T-helper 2 cell treated with Interferon-gamma antibody and Interleukin-4, amounts not matched to agents 5 μg/mL and 100 μg/mL, for 36 hours (primary cell): Measurements from ENCODE around the gene ISYNA1.

ENCODE experiments used
- DNase-seq: peaks from one replicate; pipeline ENCODE4 v3.0.0; 2021; ENCODE audit warnings: low spot score
- H3K27ac Mint-ChIP-seq: one replicate; pipeline ENCODE4 v1.8.0; 2021; ENCODE audit warnings: mild to moderate bottlenecking, mixed read lengths
- H3K27me3 Mint-ChIP-seq: one replicate; pipeline ENCODE4 v1.8.0; 2021; ENCODE audit warnings: low read depth, mixed read lengths
- H3K36me3 Mint-ChIP-seq: one replicate; pipeline ENCODE4 v1.8.0; 2021; ENCODE audit warnings: low read depth, mixed read lengths
- H3K4me1 Mint-ChIP-seq: one replicate; pipeline ENCODE4 v1.8.0; 2021; ENCODE audit warnings: low read depth, mixed read lengths
- H3K4me3 Mint-ChIP-seq: one replicate; pipeline ENCODE4 v1.8.0; 2022; ENCODE audit warnings: mild to moderate bottlenecking, moderate library complexity, mixed read lengths
- H3K9me3 Mint-ChIP-seq: one replicate; pipeline ENCODE4 v1.8.0; 2021; ENCODE audit warnings: mixed read lengths

The ISYNA1 gene

DNA sequence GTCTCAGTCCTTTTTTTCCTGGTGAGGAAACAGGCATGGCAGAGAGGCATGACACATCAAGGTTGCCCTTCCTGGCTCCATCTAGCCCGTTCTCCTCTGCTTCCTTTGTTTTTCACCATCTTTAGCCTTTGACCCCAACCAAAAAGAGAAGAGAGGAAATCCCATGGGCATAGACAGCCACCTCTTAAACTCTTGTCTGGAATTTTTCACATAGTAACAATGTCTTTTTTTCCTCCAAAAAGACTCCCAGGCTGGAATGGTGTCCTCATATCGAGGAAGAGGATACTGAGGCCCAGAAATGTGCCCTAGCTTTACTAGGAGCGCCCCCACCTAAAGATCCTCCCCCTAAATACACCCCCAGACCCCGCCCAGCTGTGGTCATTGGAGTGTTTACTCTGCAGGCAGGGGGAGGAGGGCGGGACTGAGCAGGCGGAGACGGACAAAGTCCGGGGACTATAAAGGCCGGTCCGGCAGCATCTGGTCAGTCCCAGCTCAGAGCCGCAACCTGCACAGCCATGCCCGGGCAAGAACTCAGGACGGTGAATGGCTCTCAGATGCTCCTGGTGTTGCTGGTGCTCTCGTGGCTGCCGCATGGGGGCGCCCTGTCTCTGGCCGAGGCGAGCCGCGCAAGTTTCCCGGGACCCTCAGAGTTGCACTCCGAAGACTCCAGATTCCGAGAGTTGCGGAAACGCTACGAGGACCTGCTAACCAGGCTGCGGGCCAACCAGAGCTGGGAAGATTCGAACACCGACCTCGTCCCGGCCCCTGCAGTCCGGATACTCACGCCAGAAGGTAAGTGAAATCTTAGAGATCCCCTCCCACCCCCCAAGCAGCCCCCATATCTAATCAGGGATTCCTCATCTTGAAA is 52.0 kb downstream of the ISYNA1 start, which contains the start of gene GDF15:
Gene GDF15 (plus strand): TSS at position 484 of the 868 bp plus-strand sequence. CDS start 32 bp downstream, at position 516.
- Mint-ChIP-seq H3K27me3 (peaks cover 54% of the 10 kb centered on the region), H3K27ac (no peak within 1 kb of the TSS), H3K9me3 (no peaks in the 10 kb centered on the region), H3K4me1 (peaks cover 4% of the 10 kb centered on the region), H3K36me3 (no peaks in the 10 kb centered on the region), H3K4me3 (no peak within 1 kb of the TSS)
- no peak for DNase-seq

DNA sequence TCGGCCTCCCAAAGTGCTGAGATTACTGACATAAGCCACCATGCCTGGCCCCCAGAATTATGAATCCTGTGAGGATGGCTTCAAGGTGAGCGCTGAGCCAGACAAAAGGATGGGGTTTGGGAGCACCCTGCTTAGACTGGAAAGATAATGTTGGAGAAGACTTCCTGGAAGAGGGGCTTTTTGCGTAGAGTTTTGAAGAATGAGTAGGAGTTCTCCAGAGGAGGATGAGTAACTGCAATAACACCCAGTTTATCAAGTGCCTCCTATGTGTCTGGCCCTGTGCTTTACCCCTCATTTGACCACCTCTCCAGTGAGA is 52.6 kb downstream of the ISYNA1 start:
- no peak for DNase-seq
- peaks cover 48% of the 10 kb centered on the region for H3K27me3 Mint-ChIP-seq
- H3K4me3 Mint-ChIP-seq, result no peak overlapping the region
- H3K4me1 Mint-ChIP-seq, result peaks cover 4% of the 10 kb centered on the region
- H3K9me3 Mint-ChIP-seq, result no peaks in the 10 kb centered on the region
- no peaks in the 10 kb centered on the region for H3K36me3 Mint-ChIP-seq
- H3K27ac Mint-ChIP-seq, result no peak overlapping the region

DNA sequence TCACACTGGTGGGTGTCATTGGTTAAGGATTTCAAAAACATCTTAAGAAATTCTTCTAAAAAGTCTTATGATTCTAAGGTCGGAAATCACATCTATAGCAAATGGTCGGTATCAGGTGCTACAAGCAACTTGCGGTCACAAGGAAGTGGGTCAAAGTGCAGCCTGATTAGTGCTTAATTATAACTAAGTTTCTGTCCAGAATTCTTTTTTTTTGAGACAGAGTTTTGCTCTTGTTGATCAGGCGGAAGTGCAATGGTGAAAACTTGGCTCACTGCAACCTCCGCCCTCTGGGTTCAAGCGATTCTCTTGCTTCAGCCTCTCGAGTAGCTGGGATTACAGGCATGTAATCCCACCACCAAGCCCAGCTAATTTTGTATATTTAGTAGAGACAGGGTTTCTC is 53.2 kb downstream of the ISYNA1 start:
- H3K4me1 Mint-ChIP-seq, result peaks cover 4% of the 10 kb centered on the region
- DNase-seq, result no peak
- peaks cover 42% of the 10 kb centered on the region for H3K27me3 Mint-ChIP-seq
- H3K36me3 Mint-ChIP-seq, result no peaks in the 10 kb centered on the region
- no peaks in the 10 kb centered on the region for H3K9me3 Mint-ChIP-seq
- no peak overlapping the region for H3K27ac Mint-ChIP-seq
- H3K4me3 Mint-ChIP-seq, result no peak overlapping the region
